SK-N-MC (cell line): ENCODE results near the gene TARBP2.

Experiments
- DNase-seq: peaks from one replicate; pipeline ENCODE4 v3.0.0-alpha.2; 2011; ENCODE audit warnings: low read depth, low spot score
- H3K27ac ChIP-seq: fragments of 200-600 bp; sonication (generic); 2 replicates; pipeline ENCODE4 v1.5.1; 2016; ENCODE audit warnings: mixed run types
- H3K36me3 ChIP-seq: fragments of 200-600 bp; sonication (generic); 2 replicates; pipeline ENCODE4 v1.6.1; 2017; ENCODE audit warnings: antibody characterized with exemption, low read length, mixed read lengths; ENCODE audit not compliant: insufficient read depth
- H3K4me3 ChIP-seq: fragments of 200-600 bp; sonication (generic); 2 replicates; pipeline ENCODE4 v1.5.1; 2016
- H3K9ac ChIP-seq: fragments of 200-600 bp; sonication (generic); 2 replicates; pipeline ENCODE4 v1.8.0; 2017; ENCODE audit warnings: mixed run types, mixed read lengths; ENCODE audit not compliant: insufficient read length
- H3K9me3 ChIP-seq: fragments of 200-600 bp; sonication (generic); 2 replicates; pipeline ENCODE4 v1.6.1; 2017; ENCODE audit warnings: low read depth, mild to moderate bottlenecking, antibody characterized with exemption, low read length, moderate library complexity, mixed read lengths
- EZH2 ChIP-seq: fragments of 200-600 bp; sonication (generic); IDR thresholded peaks from one replicate; pipeline ENCODE4 v1.6.1; 2017; ENCODE audit warnings: antibody characterized with exemption
- FOXP2 ChIP-seq: optimal IDR thresholded peaks from 2 replicates; pipeline ENCODE3; 2011; ENCODE audit warnings: mild to moderate bottlenecking, moderate library complexity; ENCODE audit not compliant: insufficient read depth; ENCODE audit errors: extremely low read length, control extremely low read depth
- POLR2AphosphoS5 ChIP-seq: IDR thresholded peaks from 2 replicates; pipeline ENCODE4 v1.6.1; 2012; ENCODE audit warnings: mild to moderate bottlenecking, low read depth, low read length, borderline replicate concordance

The TARBP2 gene

DNA sequence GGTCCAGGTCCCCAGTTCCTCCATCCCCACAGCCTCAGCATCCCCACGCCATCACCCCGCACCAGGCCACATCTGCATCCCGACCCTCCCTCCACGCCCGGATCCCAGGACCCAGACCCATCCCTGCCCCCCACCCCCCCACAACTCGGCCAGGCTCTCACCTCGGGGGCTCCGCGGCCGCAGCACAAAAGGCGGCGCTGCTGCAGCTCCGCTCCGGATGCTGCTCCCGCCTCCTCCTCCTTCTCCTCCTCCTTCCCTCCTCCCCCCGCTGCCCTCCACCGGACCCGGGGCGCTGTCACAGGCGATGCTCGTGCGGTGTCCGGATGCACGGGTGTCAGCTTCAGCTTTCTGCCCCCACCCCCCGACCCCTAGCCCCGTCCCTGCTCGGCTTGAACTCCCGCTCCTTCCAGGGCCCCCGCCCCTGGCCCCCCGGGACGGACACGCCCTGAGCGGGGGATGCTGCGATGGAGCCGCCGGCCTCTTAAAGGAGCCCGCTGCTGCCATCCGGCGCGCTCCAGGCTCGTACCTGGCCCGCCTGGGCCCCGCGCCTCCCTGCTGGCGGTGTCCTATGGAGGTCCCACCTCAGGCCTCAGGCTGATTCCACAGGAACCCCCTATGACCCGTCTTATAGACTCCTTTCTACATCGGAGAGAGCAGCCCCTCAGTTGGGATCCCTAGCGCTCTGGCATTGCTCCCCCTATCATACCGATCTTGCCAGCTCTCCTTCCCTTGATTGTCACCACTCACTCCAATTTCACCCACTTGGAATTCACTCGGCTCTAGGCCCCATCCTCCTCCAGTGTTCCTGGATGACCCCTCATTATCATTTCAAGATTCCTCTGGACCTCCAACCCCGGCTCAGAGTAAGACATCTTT, 1.6 kb upstream of the TARBP2 start, which contains the start of gene MAP3K12:
Gene MAP3K12 (minus strand): TSS at position 193 of the 876 bp plus-strand sequence. CDS start 12,067 bp downstream, outside the sequence.
- peak within 1 kb of the TSS; percentile 91 for H3K27ac ChIP-seq
- peak within 1 kb of the TSS; percentile 99 for H3K4me3 ChIP-seq
- peaks cover 17% of the 10 kb centered on the region for H3K36me3 ChIP-seq
- peak within 1 kb of the TSS; percentile 72 for H3K9ac ChIP-seq
- TF ChIP-seq POLR2AphosphoS5 (peak; percentile 5; the same call in 1 of the 2 replicates), EZH2 (no peak), FOXP2 (no peak)
- H3K9me3 ChIP-seq: no peaks in the 10 kb centered on the region
- no peak for DNase-seq

DNA sequence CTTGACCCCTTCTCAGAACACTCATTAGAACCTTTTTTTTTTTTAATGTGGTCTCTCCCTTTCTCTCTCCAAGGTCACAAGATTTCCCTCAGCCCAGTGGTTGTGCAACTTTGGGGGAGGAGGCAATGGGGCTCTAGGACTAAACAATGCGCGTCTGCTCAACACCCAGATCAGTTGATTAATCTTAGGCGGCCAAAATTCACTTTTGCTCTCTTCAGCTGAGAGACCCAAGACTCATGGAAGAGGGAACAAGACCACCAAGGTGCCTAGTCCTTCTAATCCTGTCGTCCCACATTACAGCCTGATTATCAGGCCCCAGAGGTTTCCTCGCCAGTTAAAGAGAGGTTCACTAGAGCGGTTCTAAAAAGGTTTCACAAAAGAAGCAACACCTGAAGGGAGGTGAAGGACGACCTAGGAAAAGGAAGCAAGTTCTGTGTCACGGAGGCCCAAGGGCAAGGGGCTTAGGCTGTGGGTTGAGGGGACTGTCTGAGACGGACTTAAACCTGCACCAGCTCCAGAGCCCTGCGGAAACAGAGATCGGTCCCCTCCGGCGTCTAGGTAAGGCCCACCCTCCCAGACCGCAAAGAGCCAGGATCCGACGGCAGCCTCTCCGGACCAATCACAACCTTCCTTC, 824 bp upstream of the TARBP2 start:
- Histone ChIP-seq H3K9ac (peak overlapping the region; percentile 72), H3K27ac (peak overlapping the region; percentile 91), H3K4me3 (peak overlapping the region; percentile 99), H3K9me3 (no peaks in the 10 kb centered on the region), H3K36me3 (peaks cover 25% of the 10 kb centered on the region)
- peak; percentile 76 for TF ChIP-seq POLR2AphosphoS5
- TF ChIP-seq EZH2: no peak
- no peak for DNase-seq

- Histone ChIP-seq H3K4me3 (peak overlapping the region; percentile 99), H3K36me3 (peaks cover 39% of the 10 kb centered on the region), H3K27ac (peak overlapping the region; percentile 99), H3K9ac (peak overlapping the region; percentile 99), H3K9me3 (no peaks in the 10 kb centered on the region)
- DNase-seq: no peak
- TF ChIP-seq POLR2AphosphoS5: peak; percentile 38
- TF ChIP-seq EZH2: no peak
Measured at GRCh38 chr12:53501615-53502181, 615 bp downstream of the TARBP2 start.

- no peaks in the 10 kb centered on the region for H3K9me3 ChIP-seq
- peaks cover 42% of the 10 kb centered on the region for H3K36me3 ChIP-seq
- TF ChIP-seq EZH2 (no peak), FOXP2 (no peak), POLR2AphosphoS5 (no peak)
- H3K27ac ChIP-seq: peak overlapping the region; percentile 99
- H3K4me3 ChIP-seq: peak overlapping the region; percentile 99
- H3K9ac ChIP-seq: peak overlapping the region; percentile 99
- no peak for DNase-seq
Measured at GRCh38 chr12:53502331-53502730, 1.2 kb downstream of the TARBP2 start.

GRCh38 chr12:53502983-53503728, 2.1 kb downstream of the TARBP2 start:
- Histone ChIP-seq H3K27ac (peak overlapping the region; percentile 99), H3K9me3 (no peaks in the 10 kb centered on the region), H3K9ac (peak overlapping the region; percentile 99), H3K36me3 (peaks cover 42% of the 10 kb centered on the region), H3K4me3 (peak overlapping the region; percentile 99)
- no peak for DNase-seq
- TF ChIP-seq FOXP2 (no peak), EZH2 (no peak), POLR2AphosphoS5 (no peak)

GRCh38 chr12:53504004-53504920, 3.2 kb downstream of the TARBP2 start:
- H3K9me3 ChIP-seq: no peaks in the 10 kb centered on the region
- H3K27ac ChIP-seq: peak overlapping the region; percentile 99; the same call in 1 of the 2 replicates
- H3K36me3 ChIP-seq: peaks cover 42% of the 10 kb centered on the region
- no peak for DNase-seq
- no peak overlapping the region for H3K4me3 ChIP-seq
- H3K9ac ChIP-seq: no peak overlapping the region
- TF ChIP-seq EZH2: no peak
- TF ChIP-seq POLR2AphosphoS5: no peak
- TF ChIP-seq FOXP2: no peak

DNA sequence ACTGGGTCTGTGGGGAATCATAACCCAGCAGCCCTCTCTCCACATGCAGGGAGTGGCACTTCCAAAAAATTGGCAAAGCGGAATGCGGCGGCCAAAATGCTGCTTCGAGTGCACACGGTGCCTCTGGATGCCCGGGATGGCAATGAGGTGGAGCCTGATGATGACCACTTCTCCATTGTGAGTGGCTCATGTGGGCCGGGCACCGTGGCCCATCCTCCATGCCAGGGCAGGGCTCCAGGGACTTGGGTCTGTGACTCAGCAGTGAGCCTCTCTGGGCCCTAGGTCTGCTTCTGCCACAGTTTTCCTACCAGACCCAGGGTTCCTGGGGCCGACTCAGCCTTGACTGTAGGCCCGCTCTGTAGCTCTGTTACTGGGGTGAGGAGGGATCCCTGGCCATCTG, 4.0 kb downstream of the TARBP2 start:
- H3K36me3 ChIP-seq: peaks cover 42% of the 10 kb centered on the region
- DNase-seq: no peak
- H3K9ac ChIP-seq: no peak overlapping the region
- H3K9me3 ChIP-seq: no peaks in the 10 kb centered on the region
- TF ChIP-seq POLR2AphosphoS5 (0 out of 2 replicates have a peak, but pooled peaks have one; percentile 16), FOXP2 (no peak), EZH2 (no peak)
- no peak overlapping the region for H3K4me3 ChIP-seq
- peak overlapping the region; percentile 35; the same call in 1 of the 2 replicates for H3K27ac ChIP-seq
